WTC11 (cell line): ENCODE data around the gene ALDH3B1. TPM values are rescaled to one million over a fixed set of nuclear protein-coding genes. Genes with fewer than 3 reads are reported as not detected.

Experiments used
- ATAC-seq: fragments of 200-7000 bp; cut with Tn5 transposase; 2 replicates; pipeline ENCODE4 v1.10.0; 2021; ENCODE audit warnings: mild to moderate bottlenecking, moderate library complexity
- CTCF ChIA-PET: fragments of 300-600 bp; sonication (Branson Sonifier 250); formaldehyde crosslinking; loops from one replicate; lab custom pipeline; 2021; ENCODE audit warnings: antibody characterized with exemption; lab: Charles Lee
- POLR2A ChIA-PET: fragments of 350-600 bp; sonication (Branson Sonifier 250); formaldehyde crosslinking; loops from one replicate; lab custom pipeline; 2021; ENCODE audit warnings: antibody characterized with exemption; lab: Charles Lee
- DNase-seq: peaks from one replicate; pipeline ENCODE4 v3.0.0; 2021; ENCODE audit warnings: low spot score
- H3K27ac Mint-ChIP-seq: 2 replicates; pipeline ENCODE4 v1.8.0; 2021; ENCODE audit warnings: mixed read lengths
- H3K27me3 Mint-ChIP-seq: 2 replicates; pipeline ENCODE4 v1.8.0; 2021; ENCODE audit warnings: low read depth, mild to moderate bottlenecking, moderate library complexity, mixed read lengths
- H3K36me3 Mint-ChIP-seq: 2 replicates; pipeline ENCODE4 v1.8.0; 2021; ENCODE audit warnings: mixed read lengths
- H3K4me1 Mint-ChIP-seq: 2 replicates; pipeline ENCODE4 v1.8.0; 2022; ENCODE audit warnings: mixed read lengths
- H3K4me3 Mint-ChIP-seq: 2 replicates; pipeline ENCODE4 v1.8.0; 2021; ENCODE audit warnings: mild to moderate bottlenecking, moderate library complexity, mixed read lengths
- H3K9me3 Mint-ChIP-seq: 2 replicates; pipeline ENCODE4 v1.8.0; 2021; ENCODE audit warnings: mixed read lengths
- ARID4B ChIP-seq: sonication (generic); formaldehyde crosslinking; IDR thresholded peaks from 2 replicates; pipeline ENCODE4 v1.8.0; 2023; ENCODE audit warnings: missing genetic modification reagents, mild to moderate bottlenecking, borderline replicate concordance
- ESRRA ChIP-seq: sonication (generic); formaldehyde crosslinking; IDR thresholded peaks from 2 replicates; pipeline ENCODE4 v1.8.1; 2022; ENCODE audit warnings: mild to moderate bottlenecking, missing genetic modification reagents, borderline replicate concordance
- GTF2I ChIP-seq: fragments of 250-450 bp; sonication (Bioruptor Pico); conservative IDR thresholded peaks from 2 replicates; pipeline ENCODE4 v1.4.0; 2021; ENCODE audit warnings: mild to moderate bottlenecking
- JAZF1 ChIP-seq: fragments of 250-450 bp; sonication (Bioruptor Pico); IDR thresholded peaks from 2 replicates; pipeline ENCODE4 v1.9.0; 2021; ENCODE audit warnings: moderate library complexity, mild to moderate bottlenecking, inconsistent platforms
- JUN ChIP-seq: sonication (generic); formaldehyde crosslinking; IDR thresholded peaks from 2 replicates; pipeline ENCODE4 v1.8.0; 2023; ENCODE audit warnings: mild to moderate bottlenecking, missing genetic modification reagents
- NFE2L1 ChIP-seq: sonication (generic); formaldehyde crosslinking; IDR thresholded peaks from 2 replicates; pipeline ENCODE4 v1.8.1; 2023; ENCODE audit warnings: missing genetic modification reagents
- NFYB ChIP-seq: sonication (generic); formaldehyde crosslinking; conservative IDR thresholded peaks from 2 replicates; pipeline ENCODE4 v1.8.0; 2022; ENCODE audit warnings: low read depth, missing genetic modification reagents
- NR3C1 ChIP-seq: sonication (generic); formaldehyde crosslinking; conservative IDR thresholded peaks from 2 replicates; pipeline ENCODE4 v1.8.1; 2023; ENCODE audit warnings: low read depth, mild to moderate bottlenecking, missing genetic modification reagents
- RORB ChIP-seq: fragments of 250-450 bp; sonication (Bioruptor Pico); IDR thresholded peaks from 2 replicates; pipeline ENCODE4 v1.9.0; 2021; ENCODE audit warnings: mild to moderate bottlenecking
- SOX15 ChIP-seq: fragments of 250-450 bp; sonication (Bioruptor Pico); IDR thresholded peaks from 2 replicates; pipeline ENCODE4 v1.9.0; 2021; ENCODE audit warnings: mild to moderate bottlenecking
- TEAD4 ChIP-seq: sonication (generic); formaldehyde crosslinking; IDR thresholded peaks from 2 replicates; pipeline ENCODE4 v1.8.0; 2022; ENCODE audit warnings: mild to moderate bottlenecking, missing genetic modification reagents
- ZBTB21 ChIP-seq: sonication (generic); formaldehyde crosslinking; IDR thresholded peaks from 2 replicates; pipeline ENCODE4 v1.8.1; 2023; ENCODE audit warnings: mild to moderate bottlenecking, missing genetic modification reagents, borderline replicate concordance
- ZNF138 ChIP-seq: sonication (generic); formaldehyde crosslinking; conservative IDR thresholded peaks from 2 replicates; pipeline ENCODE4 v1.8.1; 2022; ENCODE audit warnings: mild to moderate bottlenecking, moderate library complexity, missing genetic modification reagents
- ZNF317 ChIP-seq: sonication (generic); formaldehyde crosslinking; IDR thresholded peaks from 2 replicates; pipeline ENCODE4 v1.8.1; 2023; ENCODE audit warnings: low read depth, mild to moderate bottlenecking, moderate library complexity, missing genetic modification reagents, borderline replicate concordance
- total RNA-seq: library from RNA; stranded (reverse); gene quantifications from 3 replicates; pipeline ENCODE4 v1.2.3, GENCODE V29; 2021
- TF ChIP-seq, protein P1 (sequence below): sonication (generic); formaldehyde crosslinking; IDR thresholded peaks from 2 replicates; pipeline ENCODE4 v1.8.1; 2023; ENCODE audit warnings: mild to moderate bottlenecking, moderate library complexity, missing genetic modification reagents
- TF ChIP-seq, protein P2 (sequence below): fragments of 250-450 bp; sonication (Bioruptor Pico); IDR thresholded peaks from 2 replicates; pipeline ENCODE4 v1.9.0; 2021; ENCODE audit warnings: mild to moderate bottlenecking
- TF ChIP-seq, protein P3 (sequence below): sonication (generic); formaldehyde crosslinking; IDR thresholded peaks from 2 replicates; pipeline ENCODE4 v1.8.0; 2022; ENCODE audit warnings: mild to moderate bottlenecking, missing genetic modification reagents
- TF ChIP-seq, protein P4 (sequence below): sonication (generic); formaldehyde crosslinking; IDR thresholded peaks from 2 replicates; pipeline ENCODE4 v1.8.1; 2023; ENCODE audit warnings: mild to moderate bottlenecking, missing genetic modification reagents, moderate library complexity
- TF ChIP-seq, protein P5 (sequence below): sonication (generic); formaldehyde crosslinking; IDR thresholded peaks from 2 replicates; pipeline ENCODE4 v1.8.1; 2022; ENCODE audit warnings: missing genetic modification reagents, borderline replicate concordance

The ALDH3B1 gene
- total RNA-seq, 1 experiment from 2014 or later: 0.46 TPM

DNA sequence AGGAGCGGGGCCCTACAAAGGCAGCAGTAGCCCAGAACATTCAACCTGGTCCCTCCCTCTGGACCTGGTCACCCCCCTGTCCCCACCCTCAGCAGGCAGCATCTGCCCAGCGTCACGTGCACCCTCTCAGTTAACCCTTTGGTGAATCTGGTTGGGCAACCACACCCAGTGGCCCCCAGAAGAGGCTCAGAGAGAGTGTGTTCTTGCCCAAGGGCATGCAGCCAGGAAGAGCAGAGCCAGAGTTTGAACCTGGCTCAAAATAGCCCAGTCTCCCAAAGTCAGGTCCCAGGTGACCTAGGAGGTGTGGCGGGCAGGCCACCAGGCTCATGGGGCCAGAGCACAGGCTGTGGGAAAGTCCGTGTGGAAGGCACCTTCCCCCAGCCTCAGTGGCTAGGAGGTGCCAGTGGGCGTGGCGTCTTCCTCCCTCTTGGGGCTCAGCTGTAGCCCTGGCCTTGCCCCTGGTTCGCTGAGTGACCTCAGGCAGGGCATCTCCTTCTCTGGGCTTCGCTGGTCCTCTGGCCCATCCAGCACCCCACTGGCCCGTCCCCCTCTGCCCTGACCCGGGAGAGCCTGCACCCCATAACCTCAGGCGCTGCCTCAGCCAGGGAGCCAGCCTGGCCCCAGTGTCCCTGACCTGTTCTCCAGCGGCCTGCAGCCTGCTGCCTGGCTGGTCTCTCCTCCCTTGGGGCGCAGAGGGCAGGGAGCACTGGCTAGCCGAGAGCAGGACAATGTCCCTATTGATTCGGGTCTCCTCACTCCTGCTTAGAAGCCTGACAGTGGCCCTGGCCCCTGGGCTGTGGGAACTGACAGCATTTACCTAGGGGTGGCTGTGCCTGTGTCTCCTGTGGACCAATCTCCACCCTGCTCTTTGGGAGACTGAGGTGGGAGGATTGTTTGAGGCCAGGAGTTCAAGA, 7.0 kb downstream of the ALDH3B1 start:
- no peak for DNase-seq
- Mint-ChIP-seq H3K4me3 (no peak overlapping the region), H3K4me1 (peaks cover 8% of the 10 kb centered on the region), H3K27ac (no peak overlapping the region), H3K36me3 (no peaks in the 10 kb centered on the region), H3K27me3 (no peaks in the 10 kb centered on the region), H3K9me3 (no peaks in the 10 kb centered on the region)
- ChIA-PET CTCF (interaction anchor here (0.6 kb wide), 1 partner anchor 73 kb away, joined by 3 read pairs; no protein-coding TSS in a partner anchor), POLR2A (no interaction called here)
- no peak for ATAC-seq
- TF ChIP-seq, protein P1, sequence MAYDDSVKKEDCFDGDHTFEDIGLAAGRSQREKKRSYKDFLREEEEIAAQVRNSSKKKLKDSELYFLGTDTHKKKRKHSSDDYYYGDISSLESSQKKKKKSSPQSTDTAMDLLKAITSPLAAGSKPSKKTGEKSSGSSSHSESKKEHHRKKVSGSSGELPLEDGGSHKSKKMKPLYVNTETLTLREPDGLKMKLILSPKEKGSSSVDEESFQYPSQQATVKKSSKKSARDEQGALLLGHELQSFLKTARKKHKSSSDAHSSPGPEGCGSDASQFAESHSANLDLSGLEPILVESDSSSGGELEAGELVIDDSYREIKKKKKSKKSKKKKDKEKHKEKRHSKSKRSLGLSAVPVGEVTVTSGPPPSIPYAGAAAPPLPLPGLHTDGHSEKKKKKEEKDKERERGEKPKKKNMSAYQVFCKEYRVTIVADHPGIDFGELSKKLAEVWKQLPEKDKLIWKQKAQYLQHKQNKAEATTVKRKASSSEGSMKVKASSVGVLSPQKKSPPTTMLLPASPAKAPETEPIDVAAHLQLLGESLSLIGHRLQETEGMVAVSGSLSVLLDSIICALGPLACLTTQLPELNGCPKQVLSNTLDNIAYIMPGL (CRISPR knock-in tag): no peak
- TF ChIP-seq TEAD4 (CRISPR knock-in tag): no peak
- TF ChIP-seq JUN (CRISPR knock-in tag): no peak
- TF ChIP-seq ZNF317 (CRISPR knock-in tag): no peak
- TF ChIP-seq, protein P2, sequence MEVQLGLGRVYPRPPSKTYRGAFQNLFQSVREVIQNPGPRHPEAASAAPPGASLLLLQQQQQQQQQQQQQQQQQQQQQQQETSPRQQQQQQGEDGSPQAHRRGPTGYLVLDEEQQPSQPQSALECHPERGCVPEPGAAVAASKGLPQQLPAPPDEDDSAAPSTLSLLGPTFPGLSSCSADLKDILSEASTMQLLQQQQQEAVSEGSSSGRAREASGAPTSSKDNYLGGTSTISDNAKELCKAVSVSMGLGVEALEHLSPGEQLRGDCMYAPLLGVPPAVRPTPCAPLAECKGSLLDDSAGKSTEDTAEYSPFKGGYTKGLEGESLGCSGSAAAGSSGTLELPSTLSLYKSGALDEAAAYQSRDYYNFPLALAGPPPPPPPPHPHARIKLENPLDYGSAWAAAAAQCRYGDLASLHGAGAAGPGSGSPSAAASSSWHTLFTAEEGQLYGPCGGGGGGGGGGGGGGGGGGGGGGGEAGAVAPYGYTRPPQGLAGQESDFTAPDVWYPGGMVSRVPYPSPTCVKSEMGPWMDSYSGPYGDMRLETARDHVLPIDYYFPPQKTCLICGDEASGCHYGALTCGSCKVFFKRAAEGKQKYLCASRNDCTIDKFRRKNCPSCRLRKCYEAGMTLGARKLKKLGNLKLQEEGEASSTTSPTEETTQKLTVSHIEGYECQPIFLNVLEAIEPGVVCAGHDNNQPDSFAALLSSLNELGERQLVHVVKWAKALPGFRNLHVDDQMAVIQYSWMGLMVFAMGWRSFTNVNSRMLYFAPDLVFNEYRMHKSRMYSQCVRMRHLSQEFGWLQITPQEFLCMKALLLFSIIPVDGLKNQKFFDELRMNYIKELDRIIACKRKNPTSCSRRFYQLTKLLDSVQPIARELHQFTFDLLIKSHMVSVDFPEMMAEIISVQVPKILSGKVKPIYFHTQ (CRISPR knock-in tag): no peak
- TF ChIP-seq RORB (CRISPR knock-in tag): no peak
- no peak for TF ChIP-seq SOX15 (CRISPR knock-in tag)
- TF ChIP-seq NR3C1 (CRISPR knock-in tag): no peak
- TF ChIP-seq ARID4B (CRISPR knock-in tag): no peak
- no peak for TF ChIP-seq JAZF1 (CRISPR knock-in tag)
- TF ChIP-seq, protein P3, sequence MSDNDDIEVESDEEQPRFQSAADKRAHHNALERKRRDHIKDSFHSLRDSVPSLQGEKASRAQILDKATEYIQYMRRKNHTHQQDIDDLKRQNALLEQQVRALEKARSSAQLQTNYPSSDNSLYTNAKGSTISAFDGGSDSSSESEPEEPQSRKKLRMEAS (CRISPR knock-in tag): no peak
- no peak for TF ChIP-seq NFE2L1 (CRISPR knock-in tag)
- no peak for TF ChIP-seq NFYB (CRISPR knock-in tag)
- TF ChIP-seq GTF2I (CRISPR knock-in tag): no peak
- no peak for TF ChIP-seq ZNF138 (CRISPR knock-in tag)
- TF ChIP-seq, protein P4, sequence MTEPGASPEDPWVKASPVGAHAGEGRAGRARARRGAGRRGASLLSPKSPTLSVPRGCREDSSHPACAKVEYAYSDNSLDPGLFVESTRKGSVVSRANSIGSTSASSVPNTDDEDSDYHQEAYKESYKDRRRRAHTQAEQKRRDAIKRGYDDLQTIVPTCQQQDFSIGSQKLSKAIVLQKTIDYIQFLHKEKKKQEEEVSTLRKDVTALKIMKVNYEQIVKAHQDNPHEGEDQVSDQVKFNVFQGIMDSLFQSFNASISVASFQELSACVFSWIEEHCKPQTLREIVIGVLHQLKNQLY (CRISPR knock-in tag): no peak
- no peak for TF ChIP-seq ZBTB21 (CRISPR knock-in tag)
- TF ChIP-seq, protein P5, sequence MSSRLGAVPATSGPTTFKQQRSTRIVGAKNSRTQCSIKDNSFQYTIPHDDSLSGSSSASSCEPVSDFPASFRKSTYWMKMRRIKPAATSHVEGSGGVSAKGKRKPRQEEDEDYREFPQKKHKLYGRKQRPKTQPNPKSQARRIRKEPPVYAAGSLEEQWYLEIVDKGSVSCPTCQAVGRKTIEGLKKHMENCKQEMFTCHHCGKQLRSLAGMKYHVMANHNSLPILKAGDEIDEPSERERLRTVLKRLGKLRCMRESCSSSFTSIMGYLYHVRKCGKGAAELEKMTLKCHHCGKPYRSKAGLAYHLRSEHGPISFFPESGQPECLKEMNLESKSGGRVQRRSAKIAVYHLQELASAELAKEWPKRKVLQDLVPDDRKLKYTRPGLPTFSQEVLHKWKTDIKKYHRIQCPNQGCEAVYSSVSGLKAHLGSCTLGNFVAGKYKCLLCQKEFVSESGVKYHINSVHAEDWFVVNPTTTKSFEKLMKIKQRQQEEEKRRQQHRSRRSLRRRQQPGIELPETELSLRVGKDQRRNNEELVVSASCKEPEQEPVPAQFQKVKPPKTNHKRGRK (CRISPR knock-in tag): no peak
- TF ChIP-seq ESRRA: no peak
